NCI-H2107 treated with DMSO at 0.1 percent for 48 hours (cell line): Measurements from ENCODE around the gene ST7.

Experiments used
- DNase-seq: peaks from one replicate; lab custom pipeline; 2025; ENCODE audit not compliant: unreplicated experiment; lab: John Stamatoyannopoulos, UW

ST7 gene

DNA sequence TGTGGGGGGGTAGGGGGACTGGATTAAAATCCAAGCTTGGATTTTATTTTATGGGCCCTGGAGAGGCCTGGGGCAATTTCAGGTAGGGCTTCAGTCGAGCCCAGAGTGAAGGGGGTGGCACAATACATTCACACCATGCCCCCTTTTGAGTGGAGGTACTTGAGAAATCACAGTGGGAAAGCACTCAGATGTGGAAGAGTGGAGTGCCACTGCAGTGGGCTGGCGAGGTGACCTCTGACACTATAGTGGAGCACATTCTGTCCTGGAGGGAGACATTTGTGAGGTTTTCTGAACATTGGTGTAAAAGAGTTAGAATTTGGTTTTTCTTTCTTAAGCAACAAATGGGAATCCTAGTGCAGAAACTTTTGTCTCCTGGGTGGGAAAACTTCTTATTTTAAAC, 226.4 kb downstream of the ST7 start:
- no peak for DNase-seq

DNA sequence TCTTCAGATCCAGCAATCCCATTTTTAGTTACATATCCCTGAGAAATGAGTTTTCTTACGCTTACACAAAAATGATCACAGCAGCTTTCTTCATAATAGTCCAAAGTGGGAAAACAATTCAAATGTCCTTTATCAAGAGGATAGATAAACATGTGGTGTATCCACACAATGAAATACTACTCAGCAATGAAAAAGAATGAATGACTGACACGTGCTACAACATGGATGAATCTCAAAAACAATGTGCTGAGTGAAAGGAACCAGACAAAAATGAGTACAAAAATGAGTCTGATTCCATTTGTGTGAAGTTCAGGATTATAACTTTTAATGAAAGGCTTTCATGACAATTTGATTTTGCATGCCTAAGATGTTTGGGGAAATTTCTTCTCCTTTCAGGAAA, 230.4 kb downstream of the ST7 start:
- no peak for DNase-seq

DNA sequence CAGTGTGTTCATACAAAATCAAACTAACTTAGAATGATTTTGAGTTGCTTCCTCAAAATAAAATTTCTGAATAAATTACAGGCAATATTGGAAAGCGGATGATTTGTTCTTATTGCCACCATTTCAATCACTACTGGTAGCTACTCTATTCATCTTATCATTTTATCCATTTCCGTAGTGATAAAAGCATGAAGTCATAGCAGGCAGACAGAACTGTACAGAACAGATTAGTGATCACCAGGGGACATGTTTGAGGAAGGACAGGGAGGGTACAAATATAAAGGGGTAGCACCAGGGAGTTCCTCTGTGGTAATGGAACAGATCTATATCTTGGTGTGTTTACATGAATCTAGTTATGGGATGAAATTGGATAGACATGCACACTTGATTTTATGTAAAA, 231.1 kb downstream of the ST7 start:
- no peak for DNase-seq

DNA sequence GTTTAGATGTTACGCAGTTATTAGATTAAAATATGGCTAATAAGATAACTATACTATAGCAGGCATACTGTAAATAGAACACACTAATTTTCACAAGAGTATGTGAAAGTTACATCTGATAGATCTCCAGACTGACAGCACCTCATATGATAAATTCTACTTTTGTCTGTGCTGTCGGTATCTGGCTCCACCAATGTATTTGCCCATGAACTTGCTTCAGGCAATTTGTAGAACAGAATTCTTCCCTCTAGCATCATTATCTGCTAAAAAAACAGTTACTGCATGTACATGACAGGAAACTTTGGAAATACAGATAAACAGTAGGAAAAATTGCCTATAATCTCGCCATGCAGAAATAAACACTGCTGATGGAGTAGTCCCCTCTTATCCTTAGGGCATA, 231.8 kb downstream of the ST7 start:
- DNase-seq, result no peak

DNA sequence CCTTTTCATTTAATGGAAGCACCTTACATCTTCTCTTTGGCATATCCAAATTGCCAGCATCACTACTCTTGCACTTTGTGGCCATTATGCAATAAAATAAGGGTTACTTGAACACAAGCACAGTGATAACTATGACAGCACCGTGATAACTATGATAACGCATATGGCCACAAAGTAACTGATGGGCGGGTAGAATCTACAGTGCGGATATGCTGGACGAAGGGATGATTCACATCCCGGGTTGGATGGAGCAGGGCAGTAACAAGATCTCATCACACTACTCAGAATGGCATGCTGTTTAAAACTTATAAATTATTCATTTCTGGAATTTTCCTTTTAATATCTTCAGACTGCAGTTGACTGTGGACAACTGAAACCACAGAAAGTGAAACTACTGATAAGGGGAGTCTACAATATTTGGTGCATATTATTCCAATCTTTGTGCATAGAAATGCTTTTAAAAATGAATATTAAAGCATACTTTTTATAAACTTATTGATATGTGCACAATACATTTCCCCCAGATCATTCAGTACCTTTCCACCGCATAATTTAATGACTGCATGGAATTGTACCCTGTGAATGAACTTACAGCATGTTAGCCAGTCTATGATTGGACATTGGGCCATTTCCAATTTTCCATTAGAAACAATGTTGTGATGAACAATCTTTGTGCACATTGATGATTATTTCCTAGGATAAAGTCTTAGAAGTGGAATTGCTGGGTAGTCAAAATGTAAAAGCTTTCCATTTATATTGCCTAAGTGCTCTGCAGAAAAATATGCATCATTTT, 233.1 kb downstream of the ST7 start:
- DNase-seq, result no peak

DNA sequence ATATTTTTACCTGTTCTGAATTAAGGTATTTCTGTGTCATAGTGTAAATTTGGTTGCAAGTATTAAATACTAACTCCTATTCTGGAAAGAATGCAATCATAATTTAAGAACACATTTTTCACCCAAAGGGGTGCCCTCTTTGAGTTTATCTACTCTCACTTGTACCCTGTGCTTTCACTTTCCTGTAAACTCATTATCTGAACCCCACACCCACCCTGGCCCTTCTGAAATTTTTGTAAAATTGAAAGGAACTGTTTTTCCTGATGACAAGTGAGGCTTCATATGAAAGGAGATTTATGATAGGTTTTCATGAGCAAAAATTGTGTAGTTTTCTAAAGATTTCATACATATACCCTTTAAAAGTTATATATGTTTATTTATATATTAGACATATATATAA, 235.1 kb downstream of the ST7 start:
- no peak for DNase-seq

DNA sequence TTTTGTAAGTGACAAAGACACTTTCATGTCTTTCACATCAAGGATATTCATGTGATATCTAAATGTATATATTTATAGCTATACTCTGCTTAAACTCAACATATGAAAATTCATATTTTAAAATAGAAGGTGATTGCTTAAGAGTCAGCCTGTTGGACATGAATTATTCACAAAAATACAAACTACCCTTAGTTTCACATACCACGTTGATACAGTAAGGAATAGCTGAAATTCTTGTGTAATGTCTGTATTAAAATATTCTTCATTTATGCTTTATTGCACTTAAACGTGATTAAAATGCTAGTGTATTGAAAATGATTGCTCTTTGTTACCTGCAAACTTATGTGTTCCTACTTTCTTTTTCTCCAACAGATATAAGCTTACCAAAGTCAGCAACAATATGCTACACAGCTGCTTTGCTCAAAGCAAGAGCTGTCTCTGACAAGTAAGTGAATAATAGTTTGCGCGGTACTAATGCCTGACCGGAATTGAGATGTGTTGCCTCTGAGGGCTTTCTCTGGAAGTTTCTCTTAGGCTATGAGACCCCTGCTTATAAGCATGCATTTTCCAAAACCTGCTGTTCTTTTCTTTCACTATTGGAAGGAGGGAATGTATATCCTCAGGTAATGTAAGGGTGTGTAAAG, 235.8 kb downstream of the ST7 start:
- DNase-seq, result no peak

DNA sequence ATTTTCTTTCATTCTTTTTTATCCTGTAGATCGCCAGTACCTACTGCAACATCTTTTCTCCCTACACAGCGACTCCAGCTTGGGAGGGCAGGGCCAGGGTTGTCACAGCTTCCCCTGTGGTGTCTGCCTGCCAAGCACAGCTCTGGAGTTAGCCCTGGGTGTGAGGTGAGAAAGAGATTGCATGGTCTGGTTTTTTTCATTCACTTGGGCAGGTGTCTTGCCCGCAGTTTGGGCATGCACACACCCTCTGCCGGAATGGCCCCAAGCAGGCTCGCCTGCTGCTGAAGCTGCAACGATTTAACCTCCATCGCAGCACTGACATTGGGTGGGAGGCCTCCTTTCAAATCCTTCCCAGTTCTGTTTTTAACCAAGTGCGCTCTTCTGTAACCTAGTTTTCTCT, 236.8 kb downstream of the ST7 start:
- no peak for DNase-seq

DNA sequence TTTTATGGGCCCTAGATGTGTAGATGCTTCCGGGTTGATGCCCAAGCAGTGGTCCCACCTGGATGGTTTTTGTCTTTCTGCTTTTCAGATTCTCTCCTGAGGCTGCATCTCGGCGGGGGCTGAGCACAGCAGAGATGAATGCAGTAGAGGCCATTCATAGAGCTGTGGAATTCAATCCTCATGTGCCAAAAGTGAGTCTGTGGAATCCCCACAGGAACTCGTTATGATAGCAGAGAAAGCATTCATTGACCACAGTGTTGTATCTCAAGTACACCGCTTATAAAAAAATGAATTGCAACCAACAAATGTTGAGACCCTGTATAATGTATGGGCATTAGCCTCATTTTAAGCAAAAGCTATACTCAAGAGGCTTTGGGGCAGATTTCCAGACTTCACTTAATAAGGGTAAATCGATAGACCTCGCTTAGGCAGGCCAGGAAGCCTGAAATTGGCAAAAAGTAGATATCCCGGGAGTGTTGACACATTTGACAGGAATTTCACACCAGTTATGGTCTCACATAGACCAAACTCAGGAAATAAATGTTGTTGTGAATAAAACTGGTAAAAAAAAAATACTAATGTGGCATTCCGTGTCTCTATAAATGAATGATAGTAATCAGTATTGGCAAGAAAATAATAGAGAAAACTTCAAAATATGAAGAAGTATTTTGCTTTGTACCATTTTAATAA, 237.6 kb downstream of the ST7 start:
- no peak for DNase-seq

DNA sequence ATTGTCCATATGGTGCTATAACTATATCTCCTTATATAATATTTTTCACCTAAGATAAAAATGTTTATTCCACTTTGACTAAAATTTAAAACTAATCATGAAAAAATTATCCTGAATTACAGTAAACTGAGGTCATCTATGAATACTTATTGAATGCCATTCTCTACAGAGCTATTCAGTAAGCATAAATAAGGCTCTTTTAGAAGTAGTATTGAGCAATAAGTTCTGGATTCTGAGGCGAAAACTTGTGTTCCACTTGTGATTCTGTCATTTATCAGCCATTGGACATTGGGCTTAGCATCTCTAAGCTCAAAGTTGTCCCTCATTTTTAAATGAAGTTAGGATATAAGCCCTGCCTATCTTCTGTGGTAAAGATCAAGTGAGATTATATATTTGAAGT, 238.8 kb downstream of the ST7 start:
- no peak for DNase-seq

DNA sequence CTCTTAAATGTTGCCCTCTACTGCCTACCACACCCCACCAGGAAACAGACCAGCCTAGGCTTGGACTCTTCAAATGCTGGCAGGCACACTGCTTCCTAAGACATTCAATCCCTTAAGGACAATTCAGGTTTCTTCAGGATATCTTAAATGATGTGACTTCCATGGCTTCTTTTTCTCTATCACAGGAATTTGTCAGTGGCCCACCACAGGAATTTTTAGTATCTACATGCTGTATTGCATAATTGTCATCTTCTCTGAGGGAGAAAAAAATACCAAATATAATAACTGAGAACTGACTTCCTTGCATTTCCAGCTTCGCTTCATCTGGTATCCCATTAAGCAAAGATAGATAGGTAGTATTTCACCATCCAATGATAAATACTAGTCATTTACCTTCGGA, 240.3 kb downstream of the ST7 start:
- no peak for DNase-seq

DNA sequence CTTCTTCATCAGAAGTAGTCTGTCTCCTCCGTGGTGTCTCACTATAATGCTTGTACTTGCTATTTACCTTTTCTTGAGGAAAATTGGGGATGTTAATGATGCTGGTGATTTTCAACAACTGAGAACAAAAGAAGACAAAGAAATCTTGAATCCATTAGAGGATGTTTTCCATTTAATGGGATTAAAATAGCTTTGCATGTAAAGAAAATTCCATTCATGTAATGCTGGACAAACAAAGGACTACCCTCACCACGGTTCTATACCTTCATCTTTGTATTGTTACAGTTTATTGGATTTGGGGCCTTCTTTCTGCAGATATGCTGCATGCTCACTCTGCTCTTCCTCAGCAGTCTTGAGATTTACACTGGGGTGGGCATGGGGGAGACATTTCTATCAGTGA, 241.1 kb downstream of the ST7 start:
- DNase-seq, result no peak

DNA sequence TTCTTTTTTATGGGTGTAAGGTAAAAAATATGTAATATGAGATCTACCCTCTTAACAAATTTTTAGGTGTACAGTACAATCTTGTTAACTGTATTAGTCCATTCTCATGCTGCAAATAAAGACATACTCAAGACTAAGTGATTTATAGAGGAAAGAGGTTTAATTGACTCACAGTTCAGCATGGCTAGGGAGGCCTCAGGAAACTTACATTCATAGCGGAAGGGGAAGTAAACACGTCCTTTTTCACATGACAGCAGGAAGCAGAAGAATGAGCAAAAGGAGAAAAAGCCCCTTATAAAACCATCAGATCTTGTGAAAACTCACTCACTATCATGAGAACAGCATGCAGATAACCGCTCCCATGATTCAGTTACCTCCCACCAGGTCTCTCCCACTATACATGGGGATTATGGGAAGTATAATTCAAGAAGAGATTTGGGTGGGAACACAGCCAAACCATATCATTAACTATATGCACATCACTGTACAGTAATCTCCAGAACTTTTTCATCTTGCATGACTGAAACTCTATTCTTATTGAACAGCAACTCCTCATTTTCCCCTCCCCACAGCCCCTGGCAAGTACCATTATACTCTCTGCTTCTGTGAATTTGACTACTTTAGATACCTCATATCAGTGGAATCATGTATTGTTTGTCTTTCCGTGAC, 242.2 kb downstream of the ST7 start:
- no peak for DNase-seq

DNA sequence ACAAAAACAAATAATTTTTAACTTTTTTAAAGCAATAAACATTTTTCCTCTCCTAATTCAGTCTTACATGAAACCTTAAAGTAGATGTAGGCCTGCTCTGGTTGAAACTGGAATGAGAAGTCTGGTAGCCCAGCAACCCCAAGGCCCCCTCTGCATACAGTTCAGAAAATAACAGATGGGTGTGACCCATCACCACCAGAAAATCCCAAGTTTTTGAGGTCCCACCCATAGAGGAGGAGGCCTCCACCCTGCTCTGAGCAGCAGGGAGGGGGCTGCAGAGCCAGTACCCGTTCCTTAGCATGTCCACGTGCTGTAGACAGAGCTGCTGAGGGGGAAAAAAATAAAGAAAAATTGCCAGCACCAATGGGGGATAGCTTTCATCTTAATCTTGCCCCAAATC, 246.8 kb downstream of the ST7 start:
- DNase-seq, result no peak

DNA sequence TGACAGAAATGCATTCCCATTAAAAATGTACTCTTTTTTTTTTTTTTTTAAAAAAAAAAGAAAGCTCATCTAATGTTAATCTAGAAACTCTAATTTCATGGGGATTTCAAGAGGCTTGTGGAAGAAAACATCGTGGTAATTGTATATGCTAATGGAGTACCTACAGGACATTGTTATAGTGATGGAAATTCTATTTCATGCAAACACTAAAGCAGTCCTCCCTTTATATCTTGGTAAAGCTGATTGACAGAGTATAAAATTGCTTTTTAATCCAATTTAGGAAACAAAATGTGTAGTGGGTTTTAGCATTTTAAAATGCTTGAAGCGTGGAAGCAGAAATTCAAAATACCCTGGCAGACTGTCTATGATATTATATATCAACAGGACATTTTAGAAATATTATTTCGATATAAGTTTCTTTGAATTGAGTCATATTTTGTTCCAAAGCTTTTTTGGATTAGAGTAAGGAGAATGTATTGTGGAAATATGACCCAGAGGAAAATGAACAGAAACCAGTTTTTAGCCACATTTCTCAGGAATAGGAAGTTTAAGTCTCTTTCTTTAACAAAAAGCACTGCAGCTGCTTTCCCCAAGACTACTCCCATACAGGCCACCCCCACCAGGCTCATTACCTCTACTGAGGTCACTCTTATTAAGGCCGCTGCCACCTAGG, 247.6 kb downstream of the ST7 start:
- no peak for DNase-seq

DNA sequence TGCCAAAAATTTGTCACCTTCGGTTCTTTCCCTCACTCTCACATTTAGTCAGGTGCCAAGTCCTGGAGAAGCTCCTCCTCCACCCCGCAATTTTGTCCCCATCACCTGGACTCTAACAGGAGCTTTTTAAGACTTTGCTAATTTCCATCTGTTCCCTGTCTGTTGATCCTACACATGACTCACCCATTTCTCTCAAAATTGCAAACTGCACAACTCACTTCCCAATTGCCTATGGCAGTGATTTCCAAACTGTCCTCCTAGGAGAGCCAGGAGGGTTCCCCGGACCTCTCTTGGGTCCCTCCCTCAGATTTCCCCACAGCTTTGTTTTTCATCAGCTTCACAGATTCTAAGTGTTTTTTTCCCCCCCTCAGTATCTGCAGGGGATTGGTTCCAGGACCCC, 249.2 kb downstream of the ST7 start:
- no peak for DNase-seq

DNA sequence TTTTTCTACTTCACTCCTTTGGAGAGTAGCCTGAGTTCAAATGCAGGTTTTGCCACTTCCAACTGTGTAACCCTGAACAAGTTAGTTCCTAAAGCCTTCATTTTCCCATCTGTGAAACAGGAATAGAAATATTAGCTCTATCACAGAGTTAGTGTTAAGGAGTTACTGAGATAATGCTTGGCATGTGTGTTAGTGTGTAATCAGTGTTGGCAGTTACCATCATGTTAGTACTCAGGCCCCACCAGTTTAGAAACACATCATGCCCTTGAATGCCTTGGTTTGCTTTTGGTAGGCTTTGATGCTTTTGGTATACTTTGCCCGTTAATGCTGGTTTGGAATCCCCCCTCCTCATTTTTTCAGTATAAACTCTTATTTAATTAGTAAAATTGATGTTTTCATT, 249.9 kb downstream of the ST7 start:
- DNase-seq, result no peak

DNA sequence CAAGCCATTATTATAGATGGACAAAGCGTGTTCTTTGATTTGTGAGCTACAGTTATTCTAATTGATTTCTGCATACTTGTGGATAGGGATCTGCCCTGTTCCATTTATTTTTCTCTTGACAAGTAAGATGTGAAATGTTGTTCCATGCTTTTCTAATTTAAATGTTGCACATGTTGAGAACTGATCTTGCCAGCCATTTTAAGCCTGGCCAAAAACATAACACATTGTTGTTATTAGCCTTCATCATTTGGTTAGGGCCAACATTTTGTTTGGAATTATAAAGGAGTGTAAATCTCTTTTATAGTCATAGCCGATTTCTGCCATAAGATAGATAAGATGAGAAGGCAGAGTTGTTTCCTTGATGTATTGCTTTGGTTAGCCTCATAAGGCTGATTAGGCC, 252.6 kb downstream of the ST7 start:
- DNase-seq, result no peak

DNA sequence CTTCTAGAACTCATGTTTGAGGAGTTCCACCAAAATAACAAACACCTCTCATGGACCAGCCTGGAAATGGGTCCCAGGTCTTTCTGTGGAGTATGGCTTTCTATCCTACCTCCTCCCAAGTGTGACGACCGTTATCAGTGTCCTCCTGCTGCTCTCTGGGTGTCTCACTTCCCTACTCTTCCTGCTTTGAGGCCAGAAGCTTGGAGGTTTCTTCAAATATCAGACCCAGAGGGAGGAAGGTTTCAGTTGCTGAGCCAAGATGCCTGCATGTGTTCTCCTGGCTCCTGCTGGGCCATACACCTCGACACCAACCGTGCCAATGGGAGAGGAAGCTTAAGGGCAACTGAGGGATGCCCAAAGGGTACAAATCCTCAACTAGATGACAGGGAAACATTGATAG, 255.0 kb downstream of the ST7 start:
- no peak for DNase-seq

DNA sequence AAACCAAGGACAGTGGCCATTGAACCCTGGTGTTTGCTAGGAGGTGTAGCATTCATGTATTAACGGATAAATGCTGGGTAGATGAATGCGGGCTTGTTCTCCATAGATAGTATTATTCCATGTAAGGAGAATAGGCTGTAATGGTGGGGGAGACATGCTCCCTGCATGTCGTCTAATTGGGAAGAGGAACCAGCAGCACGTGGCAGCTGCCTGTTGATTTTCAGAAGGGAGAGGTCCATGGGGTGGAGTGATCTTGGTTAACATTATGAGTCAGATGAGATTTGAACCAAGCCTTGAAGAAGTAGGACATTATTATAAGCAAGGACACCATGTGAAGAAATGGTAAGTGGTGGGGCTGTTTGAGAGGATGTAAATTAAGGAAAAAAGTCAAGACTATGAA, 257.1 kb downstream of the ST7 start:
- DNase-seq, result no peak

DNA sequence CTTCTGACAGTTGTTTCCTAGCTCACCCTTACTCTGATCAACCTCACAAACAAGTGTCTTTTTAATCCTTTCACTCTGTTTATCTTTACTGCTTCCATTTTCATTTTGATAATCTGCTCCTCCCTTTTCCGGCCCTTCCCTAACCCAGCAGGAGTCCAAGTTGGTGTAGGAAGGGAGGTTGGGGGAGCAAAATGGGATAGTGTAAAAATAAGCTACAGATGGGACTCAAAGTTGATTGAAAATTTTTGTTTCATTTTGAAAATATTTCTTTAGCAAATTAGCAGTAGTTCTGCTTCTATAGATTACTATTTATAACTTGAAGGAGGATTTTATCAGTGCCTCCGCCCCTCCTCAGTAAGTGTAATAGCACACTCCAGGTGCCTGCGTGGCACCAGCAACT, 257.6 kb downstream of the ST7 start:
- no peak for DNase-seq
